Parathyroid adenoma (tissue), 2 donors: Measurements from ENCODE around the gene MCM8.

Source experiments
- H2AFZ ChIP-seq: fragments of 300-600 bp; sonication (generic); one replicate; pipeline ENCODE4 v1.7.0; 2017; ENCODE audit warnings: antibody characterized with exemption, mild to moderate bottlenecking
- H3K27ac ChIP-seq: fragments of 300-600 bp; sonication (generic); one replicate; pipeline ENCODE4 v1.7.0; 2017
- H3K27me3 ChIP-seq: fragments of 300-600 bp; sonication (generic); one replicate; pipeline ENCODE4 v1.7.0; 2017; ENCODE audit warnings: low read length; ENCODE audit not compliant: control insufficient read depth, insufficient read depth
- H3K36me3 ChIP-seq: fragments of 300-600 bp; sonication (generic); one replicate; pipeline ENCODE4 v1.7.0; 2017; ENCODE audit warnings: low read length; ENCODE audit not compliant: control insufficient read depth, insufficient read depth
- H3K4me1 ChIP-seq: fragments of 300-600 bp; sonication (generic); one replicate; pipeline ENCODE4 v1.7.0; 2017; ENCODE audit warnings: control low read depth
- H3K4me2 ChIP-seq: fragments of 300-600 bp; sonication (generic); one replicate; pipeline ENCODE4 v1.7.0; 2017; ENCODE audit warnings: low read length
- H3K4me3 ChIP-seq: fragments of 300-600 bp; sonication (generic); one replicate; pipeline ENCODE4 v1.7.0; 2017; ENCODE audit warnings: low read depth, low read length
- H3K79me2 ChIP-seq: fragments of 300-600 bp; sonication (generic); one replicate; pipeline ENCODE4 v1.7.0; 2017; ENCODE audit warnings: control low read depth
- H3K9ac ChIP-seq: fragments of 300-600 bp; sonication (generic); one replicate; pipeline ENCODE4 v1.7.0; 2017; ENCODE audit warnings: mild to moderate bottlenecking
- H3K9me3 ChIP-seq: fragments of 300-600 bp; sonication (generic); one replicate; pipeline ENCODE4 v1.7.0; 2017; ENCODE audit warnings: low read length; ENCODE audit not compliant: control insufficient read depth
- TF ChIP-seq, protein P1 (sequence below): fragments of 300-600 bp; sonication (generic); IDR thresholded peaks from one replicate; pipeline ENCODE4 v1.7.0; 2017; ENCODE audit warnings: antibody characterized with exemption, mild to moderate bottlenecking
- donor health status: primary hyperparathyroidism.

Gene MCM8

DNA sequence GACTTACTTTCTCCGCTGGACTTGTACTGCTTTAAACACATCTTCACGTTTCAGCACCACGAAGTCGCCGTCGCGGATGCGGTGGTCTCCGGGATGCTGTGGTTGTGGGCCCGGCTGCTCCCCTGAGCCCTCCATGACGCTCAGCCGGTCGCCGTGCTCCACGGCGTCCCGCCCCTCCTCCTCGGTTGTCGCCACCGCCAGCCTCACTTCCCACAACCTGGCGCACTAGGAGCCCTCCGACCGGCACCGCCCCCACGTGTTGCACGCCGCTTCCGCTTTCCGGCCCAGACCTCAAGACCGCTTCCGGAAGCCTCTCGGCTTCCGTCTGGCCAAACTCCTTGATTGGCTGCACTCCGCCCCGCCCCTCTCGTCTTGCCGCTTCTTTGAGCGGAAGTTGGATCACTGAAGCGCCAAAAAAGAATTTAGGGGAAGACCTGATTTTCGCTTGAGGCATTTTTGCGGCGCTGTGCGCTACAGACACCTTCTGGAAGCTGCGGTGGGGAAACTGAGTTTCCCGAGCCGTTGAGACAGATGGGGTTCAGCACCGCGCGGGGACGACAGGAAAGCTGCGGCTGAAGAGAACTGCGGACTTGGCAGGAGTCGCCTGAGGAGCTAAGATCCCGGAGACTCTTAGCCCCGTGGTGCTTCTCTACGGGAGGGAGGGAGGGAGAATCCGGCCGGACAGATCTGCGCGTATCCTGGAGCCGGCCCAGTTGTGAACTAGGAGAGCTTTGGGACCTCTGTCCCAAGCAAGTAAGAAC, at the start of gene MCM8, which contains the start of gene TRMT6:
MCM8 (plus strand) TSS at position 382 of the 761 bp plus-strand sequence. CDS start 1,364 bp downstream, outside the sequence.
TRMT6 (minus strand) TSS at position 263 of the 761 bp plus-strand sequence; CDS start at position 135, 128 bp downstream.
- TF ChIP-seq, protein P1, sequence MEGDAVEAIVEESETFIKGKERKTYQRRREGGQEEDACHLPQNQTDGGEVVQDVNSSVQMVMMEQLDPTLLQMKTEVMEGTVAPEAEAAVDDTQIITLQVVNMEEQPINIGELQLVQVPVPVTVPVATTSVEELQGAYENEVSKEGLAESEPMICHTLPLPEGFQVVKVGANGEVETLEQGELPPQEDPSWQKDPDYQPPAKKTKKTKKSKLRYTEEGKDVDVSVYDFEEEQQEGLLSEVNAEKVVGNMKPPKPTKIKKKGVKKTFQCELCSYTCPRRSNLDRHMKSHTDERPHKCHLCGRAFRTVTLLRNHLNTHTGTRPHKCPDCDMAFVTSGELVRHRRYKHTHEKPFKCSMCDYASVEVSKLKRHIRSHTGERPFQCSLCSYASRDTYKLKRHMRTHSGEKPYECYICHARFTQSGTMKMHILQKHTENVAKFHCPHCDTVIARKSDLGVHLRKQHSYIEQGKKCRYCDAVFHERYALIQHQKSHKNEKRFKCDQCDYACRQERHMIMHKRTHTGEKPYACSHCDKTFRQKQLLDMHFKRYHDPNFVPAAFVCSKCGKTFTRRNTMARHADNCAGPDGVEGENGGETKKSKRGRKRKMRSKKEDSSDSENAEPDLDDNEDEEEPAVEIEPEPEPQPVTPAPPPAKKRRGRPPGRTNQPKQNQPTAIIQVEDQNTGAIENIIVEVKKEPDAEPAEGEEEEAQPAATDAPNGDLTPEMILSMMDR = no peak
- Histone ChIP-seq H3K4me2 (peak within 1 kb of the TSS; percentile 80), H3K4me1 (peaks cover 2% of the 10 kb centered on the region), H3K27me3 (no peaks in the 10 kb centered on the region), H3K9me3 (no peaks in the 10 kb centered on the region), H3K36me3 (no peaks in the 10 kb centered on the region), H3K4me3 (peak within 1 kb of the TSS; percentile 64), H3K79me2 (no peaks in the 10 kb centered on the region), H3K9ac (peak within 1 kb of the TSS; percentile 23), H2AFZ (peak within 1 kb of the TSS; percentile 92), H3K27ac (peak within 1 kb of the TSS; percentile 72)

DNA sequence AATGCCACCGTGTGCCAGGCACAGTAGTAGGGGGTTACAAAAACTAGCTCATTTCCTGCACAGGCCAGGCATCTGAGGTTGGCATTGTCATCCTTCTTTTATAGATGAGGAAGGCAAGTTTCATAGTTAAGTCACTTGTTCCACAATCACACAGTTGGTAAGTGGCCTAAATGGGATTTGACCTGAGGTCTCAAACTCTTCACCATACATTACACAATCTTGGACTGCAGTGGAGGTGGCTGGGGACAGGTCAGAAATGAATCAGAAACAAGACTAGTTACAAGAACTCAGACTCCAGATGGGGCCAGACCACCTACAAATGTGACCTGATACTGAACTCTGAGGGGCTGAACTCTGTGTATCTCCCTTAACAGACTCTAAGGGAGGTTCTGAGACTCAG, 49.5 kb upstream of the MCM8 start:
- Histone ChIP-seq H3K4me2 (no peak overlapping the region), H3K79me2 (no peaks in the 10 kb centered on the region), H3K4me1 (no peaks in the 10 kb centered on the region), H3K9me3 (no peaks in the 10 kb centered on the region), H3K27me3 (no peaks in the 10 kb centered on the region), H3K27ac (no peak overlapping the region), H3K9ac (no peak overlapping the region), H3K4me3 (no peak overlapping the region), H2AFZ (no peak overlapping the region), H3K36me3 (no peaks in the 10 kb centered on the region)
- TF ChIP-seq, protein P1 = no peak

DNA sequence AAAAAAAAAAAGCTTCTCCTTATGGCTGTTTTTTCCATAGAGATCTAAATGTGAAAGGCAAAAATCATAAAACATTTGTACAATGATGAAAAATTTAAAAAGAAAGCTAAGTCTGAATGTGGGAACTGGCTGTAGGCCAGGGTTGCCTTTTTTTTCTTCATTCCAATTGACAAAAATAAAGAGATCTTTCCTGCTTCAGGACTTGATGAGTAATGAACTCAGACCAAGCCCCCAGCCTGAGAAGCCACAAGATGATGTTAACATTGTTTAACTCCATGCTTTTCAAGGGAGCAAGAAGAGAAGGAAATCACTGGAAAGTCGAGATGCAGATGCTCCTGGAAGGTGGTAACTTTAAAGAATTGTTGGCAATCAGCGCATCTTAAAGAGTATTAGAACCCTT, 41.5 kb upstream of the MCM8 start:
- H3K79me2 ChIP-seq = no peaks in the 10 kb centered on the region
- no peaks in the 10 kb centered on the region for H3K36me3 ChIP-seq
- no peak overlapping the region for H3K4me2 ChIP-seq
- TF ChIP-seq, protein P1 = no peak
- H3K9me3 ChIP-seq = no peaks in the 10 kb centered on the region
- H3K4me3 ChIP-seq = no peak overlapping the region
- H3K9ac ChIP-seq = no peak overlapping the region
- H3K27ac ChIP-seq = no peak overlapping the region
- no peaks in the 10 kb centered on the region for H3K27me3 ChIP-seq
- no peak overlapping the region for H2AFZ ChIP-seq
- H3K4me1 ChIP-seq = peaks cover 6% of the 10 kb centered on the region

DNA sequence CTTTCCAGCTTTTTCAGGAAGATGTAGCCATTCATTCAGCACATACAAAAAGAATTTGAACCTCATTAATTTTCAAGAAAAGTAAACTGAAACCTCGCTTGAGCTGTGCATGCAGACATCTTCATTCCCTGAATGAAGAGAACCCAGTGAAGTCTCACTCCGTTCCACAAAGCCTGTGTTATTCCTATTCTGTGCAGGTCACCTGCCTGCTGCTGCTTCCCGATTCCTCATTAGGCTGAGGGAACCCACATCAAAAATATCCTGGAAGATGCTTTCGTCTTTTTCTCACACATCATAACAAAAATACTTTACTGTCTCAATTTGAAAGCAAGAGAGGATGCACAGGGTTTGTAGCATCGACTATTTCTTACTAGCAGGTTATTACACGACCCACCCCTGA, 40.3 kb upstream of the MCM8 start:
- Histone ChIP-seq H3K79me2 (no peaks in the 10 kb centered on the region), H3K4me1 (peaks cover 6% of the 10 kb centered on the region), H2AFZ (peak overlapping the region; percentile 96), H3K36me3 (no peaks in the 10 kb centered on the region), H3K4me2 (no peak overlapping the region), H3K9me3 (no peaks in the 10 kb centered on the region), H3K27me3 (no peaks in the 10 kb centered on the region), H3K27ac (peak overlapping the region; percentile 97), H3K9ac (no peak overlapping the region), H3K4me3 (no peak overlapping the region)
- TF ChIP-seq, protein P1 = no peak

DNA sequence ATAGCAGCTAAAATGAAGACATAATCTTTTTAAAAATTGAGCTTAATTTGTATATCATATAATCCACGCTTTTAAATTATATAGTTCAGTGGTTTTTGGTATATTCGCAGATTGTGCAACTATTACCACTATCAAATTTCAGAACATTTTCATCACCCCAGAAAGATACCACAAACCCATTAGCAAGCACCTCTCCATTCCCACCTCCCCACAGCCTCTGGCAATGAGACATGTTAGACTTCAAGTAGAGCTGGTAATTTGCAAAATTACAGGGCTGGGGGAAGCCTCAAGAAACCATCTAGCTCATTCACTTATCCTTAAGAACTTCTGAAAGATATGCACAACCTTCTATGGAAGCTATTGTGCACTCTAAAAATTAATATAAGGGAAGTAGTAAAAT, 37.3 kb upstream of the MCM8 start:
- H3K27me3 ChIP-seq = no peaks in the 10 kb centered on the region
- no peak overlapping the region for H3K4me2 ChIP-seq
- no peaks in the 10 kb centered on the region for H3K36me3 ChIP-seq
- H3K27ac ChIP-seq = no peak overlapping the region
- no peak overlapping the region for H2AFZ ChIP-seq
- H3K9me3 ChIP-seq = no peaks in the 10 kb centered on the region
- H3K9ac ChIP-seq = no peak overlapping the region
- H3K79me2 ChIP-seq = no peaks in the 10 kb centered on the region
- no peak overlapping the region for H3K4me3 ChIP-seq
- H3K4me1 ChIP-seq = peaks cover 6% of the 10 kb centered on the region
- TF ChIP-seq, protein P1 = no peak
